Fibroblast of the conjunctiva (primary cell): ENCODE results near the gene TRMU.

Experiments
- DNase-seq: peaks from one replicate; pipeline ENCODE4 v3.0.0-alpha.2; 2010; ENCODE audit warnings: low read depth

Gene TRMU

GRCh38 chr22:46355996-46356471 lies 20.5 kb downstream of the TRMU start:
- no peak for DNase-seq

- DNase-seq: no peak
Observed at GRCh38 chr22:46356496-46357480, 21.3 kb downstream of the TRMU start.

- DNase-seq: no peak
Observed at GRCh38 chr22:46357711-46358520, 22.4 kb downstream of the TRMU start.

GRCh38 chr22:46358766-46359165 lies 23.3 kb downstream of the TRMU start:
- no peak for DNase-seq

DNA sequence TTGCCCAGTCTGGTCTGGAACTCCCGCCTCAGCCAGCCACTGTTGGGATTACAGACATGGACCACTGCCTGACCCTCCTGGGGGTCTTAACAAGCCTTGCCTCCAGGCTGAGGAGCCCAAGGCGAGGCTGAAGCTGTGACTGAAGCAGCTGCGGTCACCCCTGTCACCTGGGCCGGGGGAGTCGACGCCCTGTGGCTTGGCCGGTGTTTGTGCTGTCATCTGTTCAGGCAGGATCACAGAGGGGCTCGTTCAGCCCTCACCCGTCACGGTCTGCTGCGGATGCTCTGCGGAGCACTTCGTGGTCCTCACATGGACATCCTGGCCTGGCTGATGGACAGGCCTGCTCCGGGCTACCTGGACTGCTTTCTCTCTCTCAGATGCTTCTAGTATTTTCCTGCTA lies 23.8 kb downstream of the TRMU start:
- DNase-seq: no peak

DNA sequence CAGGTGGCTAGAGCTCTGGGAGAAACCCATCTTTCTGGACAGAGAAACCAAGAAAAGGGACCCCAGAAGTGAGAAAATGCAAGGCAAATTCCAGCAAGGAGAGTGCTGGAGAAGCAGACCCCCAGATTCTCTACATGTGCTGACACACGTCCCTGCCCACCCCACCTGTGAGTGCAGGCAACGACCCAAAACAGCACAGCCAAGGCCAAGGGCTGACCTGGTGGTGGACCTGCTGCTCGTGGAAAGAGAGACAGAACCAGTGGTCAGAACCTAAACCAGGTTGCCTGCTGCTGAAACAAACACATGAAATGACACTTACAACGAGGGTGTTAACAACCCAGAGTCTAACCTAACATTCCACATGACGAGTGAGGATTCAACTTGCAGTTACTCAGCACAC lies 24.6 kb downstream of the TRMU start:
- no peak for DNase-seq

- DNase-seq: no peak
Observed at GRCh38 chr22:46360891-46361290, 25.4 kb downstream of the TRMU start.

DNA sequence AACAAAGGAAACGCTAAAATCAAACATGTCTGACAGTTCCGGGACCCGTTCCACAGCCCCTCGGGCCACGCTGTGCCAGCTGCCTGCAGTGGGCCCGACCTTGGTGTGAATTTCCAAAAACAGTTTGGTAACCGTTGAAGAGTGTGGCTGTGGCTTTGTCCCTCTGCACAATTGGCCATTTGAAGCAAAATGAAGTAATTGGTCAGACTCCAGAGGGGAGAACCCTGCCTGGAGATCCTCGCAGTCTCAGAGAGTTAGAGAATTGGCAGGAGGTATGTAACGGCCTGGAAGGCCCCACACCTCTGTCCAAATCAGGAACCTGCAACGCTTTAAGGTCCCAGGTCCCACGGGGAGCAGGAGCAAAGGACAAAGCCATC lies 26.3 kb downstream of the TRMU start:
- DNase-seq: no peak

GRCh38 chr22:46362203-46362933 lies 26.9 kb downstream of the TRMU start:
- DNase-seq: no peak

GRCh38 chr22:46362934-46363515 lies 27.5 kb downstream of the TRMU start:
- DNase-seq: no peak

GRCh38 chr22:46363611-46364321 lies 28.3 kb downstream of the TRMU start:
- DNase-seq: no peak

DNA sequence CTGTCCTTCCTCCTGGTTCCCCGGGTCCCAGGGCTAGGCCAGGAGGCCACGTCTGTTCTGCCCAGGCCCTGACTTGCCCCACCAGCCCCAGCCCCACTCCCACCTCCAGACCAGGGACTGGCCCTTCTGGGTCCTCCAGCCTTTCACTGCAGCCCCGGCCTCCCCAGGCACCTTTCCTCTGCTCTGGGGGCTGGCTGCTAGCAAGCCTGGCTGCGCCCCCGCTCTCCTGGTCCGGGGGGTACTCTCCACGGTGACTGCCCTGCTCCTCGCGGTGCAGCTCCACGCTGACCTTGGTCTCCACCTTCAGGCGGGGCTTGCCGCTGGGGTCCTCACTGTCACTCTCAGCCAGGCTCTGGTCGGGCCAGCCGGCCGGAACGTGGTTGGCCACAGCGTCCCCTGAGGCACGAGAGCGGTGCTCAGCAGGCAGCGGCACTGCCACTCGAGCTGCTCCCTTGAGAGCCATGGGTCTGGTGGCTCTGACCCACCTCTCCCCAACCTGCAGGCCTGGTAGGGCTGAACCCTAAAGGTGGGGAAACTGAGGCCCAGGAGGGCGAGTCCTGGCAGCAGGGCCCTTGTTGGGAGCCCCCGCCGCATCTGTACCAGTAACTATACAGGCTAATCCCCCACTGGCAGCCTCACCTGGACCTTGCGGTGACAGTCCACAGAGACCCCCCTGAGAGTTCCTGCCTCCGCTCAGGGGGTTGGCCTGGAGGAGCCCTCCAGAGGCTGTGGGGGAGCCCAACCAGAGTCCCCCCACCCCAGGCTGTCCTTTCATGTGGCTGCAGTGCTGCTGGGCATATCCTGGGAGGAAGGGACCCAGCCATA lies 29.0 kb downstream of the TRMU start:
- no peak for DNase-seq

DNA sequence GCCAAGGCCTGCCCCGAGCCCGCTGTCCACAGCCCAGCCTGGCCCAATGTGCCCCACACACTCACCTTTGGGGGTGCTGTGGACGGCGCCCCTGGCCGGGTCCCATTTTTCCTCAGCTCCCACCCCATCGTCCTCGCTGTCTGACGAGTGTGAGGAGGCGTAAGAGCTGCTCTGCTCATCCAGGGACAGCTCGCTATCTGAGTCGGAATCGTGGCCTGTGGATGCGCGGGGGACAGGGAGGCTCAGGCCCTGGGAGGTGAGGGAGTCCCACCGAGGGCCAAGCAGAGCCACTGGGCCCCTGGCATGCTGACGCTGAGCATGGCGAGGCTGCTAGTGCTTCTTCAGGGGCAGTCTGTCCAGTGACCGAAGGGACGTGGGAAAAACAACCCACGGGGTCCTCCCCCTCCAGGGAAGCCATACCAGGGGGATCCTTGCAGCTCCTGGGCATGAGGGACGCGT lies 29.7 kb downstream of the TRMU start:
- no peak for DNase-seq

DNA sequence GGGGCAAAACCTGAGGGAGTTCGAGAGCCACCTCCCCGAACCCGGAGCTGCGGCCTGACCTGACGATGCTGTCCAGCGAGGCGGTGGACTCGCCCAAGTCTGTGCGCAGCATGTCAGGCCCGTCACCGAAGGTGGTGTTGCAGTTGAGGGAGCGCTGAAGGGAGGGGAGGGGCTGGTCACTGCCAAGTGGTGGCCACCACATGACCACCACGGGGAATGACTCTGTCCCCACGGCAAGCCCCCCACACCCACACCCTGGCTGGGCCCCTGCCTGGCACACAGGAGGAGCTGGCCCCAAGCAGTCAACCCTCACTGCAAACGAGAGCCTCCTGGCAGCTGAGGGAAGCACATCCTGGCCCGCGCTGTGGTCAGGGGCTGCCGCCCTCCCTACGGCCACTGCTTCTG lies 30.8 kb downstream of the TRMU start:
- no peak for DNase-seq

DNA sequence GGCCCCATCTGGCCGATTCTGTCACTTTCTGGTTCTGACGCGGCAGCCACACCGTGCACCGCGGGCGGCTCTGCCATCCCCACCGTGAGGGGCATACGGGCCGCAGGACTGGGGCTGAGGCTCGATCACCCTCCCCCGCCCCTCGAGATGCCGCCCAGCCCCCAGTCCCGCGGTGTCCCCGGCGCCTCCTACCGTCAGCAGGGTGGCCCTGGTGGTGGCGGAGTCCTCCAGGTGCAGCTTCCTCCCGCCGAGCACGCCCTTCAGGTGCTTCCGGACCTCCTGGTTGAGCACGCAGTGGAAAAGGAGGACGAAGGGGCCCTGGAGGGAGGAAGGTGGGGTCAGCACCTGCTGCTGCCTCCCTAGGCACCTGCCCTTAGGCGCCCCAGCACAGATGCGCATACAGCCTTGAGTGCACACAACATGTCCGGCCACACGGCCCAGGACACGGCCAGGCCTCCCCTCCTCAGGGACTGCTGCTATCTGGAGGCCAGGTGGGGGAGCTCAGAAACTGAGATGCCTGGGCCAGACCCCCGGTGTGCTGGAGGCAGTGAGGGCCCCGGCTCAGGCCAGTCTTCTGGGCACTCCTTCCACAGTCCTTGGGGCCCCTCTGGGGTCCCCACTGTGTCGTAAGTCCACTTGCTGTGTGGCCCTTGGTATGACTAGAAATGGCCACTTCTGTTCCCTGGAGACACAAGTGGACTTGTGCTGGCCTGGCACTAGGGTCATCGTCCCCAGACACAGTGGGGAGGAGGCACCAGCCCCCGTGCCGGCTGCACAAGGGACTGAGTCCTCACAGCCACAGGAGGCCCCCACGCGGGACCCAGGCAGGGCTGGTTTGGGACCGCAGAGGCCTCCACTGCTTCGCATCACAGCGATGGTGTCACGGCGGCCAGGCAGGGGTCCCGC lies 31.5 kb downstream of the TRMU start:
- DNase-seq: no peak

DNA sequence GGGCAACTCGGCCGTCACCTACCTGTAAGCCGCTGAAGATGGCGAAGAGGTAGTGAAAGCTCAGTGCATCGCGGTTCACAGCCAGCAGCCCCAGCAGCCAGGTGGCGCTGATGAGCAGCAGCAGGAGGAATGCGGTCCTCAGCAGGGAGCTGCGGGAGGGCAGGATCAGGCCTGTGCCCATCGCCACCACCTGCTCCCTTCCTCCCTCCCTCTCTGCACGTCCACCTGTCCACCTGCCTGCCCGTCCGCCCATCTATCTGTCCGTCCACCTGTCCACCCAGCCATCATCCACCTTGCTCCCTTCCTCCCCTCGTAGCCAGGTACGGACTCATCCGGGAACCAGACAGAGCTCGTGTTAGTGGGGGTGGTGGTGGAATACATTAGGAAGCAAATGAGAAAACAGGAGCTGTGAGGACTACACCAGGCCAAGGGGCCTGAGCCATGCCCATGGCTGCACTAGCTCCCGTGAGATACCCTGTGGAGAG lies 32.2 kb downstream of the TRMU start:
- DNase-seq: no peak

GRCh38 chr22:46368422-46368821 lies 32.9 kb downstream of the TRMU start:
- DNase-seq: no peak

DNA sequence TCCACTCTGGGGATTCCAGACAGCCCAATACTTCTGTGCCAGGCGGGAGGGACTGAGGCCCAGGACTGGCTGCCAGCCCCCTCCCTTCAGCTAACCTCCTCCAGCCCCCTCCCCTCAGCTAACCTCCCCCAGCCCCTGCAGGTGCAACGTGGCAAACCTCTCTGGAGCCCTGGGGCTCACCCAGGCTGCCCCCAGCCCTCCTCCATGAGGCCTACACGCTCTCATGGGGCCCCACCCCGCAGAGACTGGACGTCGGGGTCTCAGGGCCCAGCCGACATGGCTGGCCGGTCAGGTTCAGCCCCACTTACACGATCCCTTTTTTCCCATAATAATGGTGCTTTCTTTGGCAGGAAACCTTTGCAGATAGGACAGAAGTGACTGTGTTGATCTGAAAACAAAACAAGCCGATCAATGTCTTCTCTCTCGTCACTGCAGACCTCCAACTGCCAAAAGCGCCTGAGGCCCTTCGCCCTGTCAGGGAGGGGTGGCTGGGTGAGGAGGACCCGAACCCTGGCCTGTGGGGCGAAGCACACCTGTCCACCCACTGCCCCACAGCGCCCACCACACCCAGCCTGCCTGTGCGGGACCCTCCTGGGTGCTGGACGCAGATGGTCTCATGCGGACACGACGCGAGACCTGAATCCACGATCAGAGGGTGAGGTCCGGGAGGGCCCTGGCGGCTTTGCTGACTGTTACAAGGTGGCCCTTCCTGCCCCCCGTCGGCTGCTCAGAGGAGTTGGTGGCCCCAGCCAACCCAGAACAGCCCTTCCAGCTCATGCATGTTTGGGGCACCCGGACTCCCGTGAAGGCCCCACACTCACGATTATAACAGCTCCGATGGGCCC lies 33.6 kb downstream of the TRMU start:
- DNase-seq: no peak
